Fibroblast of lung (primary cell): ENCODE data around the gene ESPNL. TPM values are rescaled to one million over a fixed set of nuclear protein-coding genes. Genes with fewer than 3 reads are reported as not detected.

ENCODE experiments used
- DNase-seq, 2 donors: peaks; one replicate each; pipeline versions ENCODE4 v3.0.0 to v3.0.0-alpha.2; 2010; ENCODE audit warnings: low read depth in 2 of 2
- H2AFZ ChIP-seq: 2 replicates; pipeline ENCODE4 v1.5.1; 2012; ENCODE audit warnings: low read length, control low read depth, inconsistent platforms
- H3K27ac ChIP-seq: 2 replicates; pipeline ENCODE4 v1.5.1; 2011; ENCODE audit warnings: low read length, control low read depth; ENCODE audit not compliant: insufficient read depth
- H3K27me3 ChIP-seq: 2 replicates; pipeline ENCODE4 v1.5.1; 2011; ENCODE audit warnings: mild to moderate bottlenecking, low read length; ENCODE audit not compliant: control insufficient read depth, insufficient read depth
- H3K36me3 ChIP-seq: 2 replicates; pipeline ENCODE4 v1.5.1; 2011; ENCODE audit warnings: low read length; ENCODE audit not compliant: control insufficient read depth, insufficient read depth
- H3K4me1 ChIP-seq: 2 replicates; pipeline ENCODE4 v1.5.1; 2011; ENCODE audit warnings: low read length; ENCODE audit not compliant: control insufficient read depth, insufficient read depth; ENCODE audit errors: extremely low read depth
- H3K4me2 ChIP-seq: 2 replicates; pipeline ENCODE4 v1.5.1; 2011; ENCODE audit warnings: low read length, control low read depth; ENCODE audit not compliant: insufficient read depth; ENCODE audit errors: extremely low read depth
- H3K4me3 ChIP-seq, 4 experiments: fragments of 200-600 bp in 1 of 4; sonication (generic) in 1 of 4; replicated peaks in 1 of 4; 2 replicates each; pipeline ENCODE4 v1.5.1; 2011 to 2016; ENCODE audit warnings: low read length in 4 of 4, low read depth in 3 of 4, mild to moderate bottlenecking in 3 of 4, control low read depth in 2 of 4, inconsistent platforms in 1 of 4, mixed read lengths in 1 of 4; ENCODE audit not compliant: insufficient read depth in 1 of 4; ENCODE audit errors: control extremely low read depth in 1 of 4
- H3K79me2 ChIP-seq: 2 replicates; pipeline ENCODE4 v1.5.1; 2012; ENCODE audit warnings: mild to moderate bottlenecking, low read length, inconsistent platforms; ENCODE audit not compliant: control insufficient read depth, insufficient read depth
- H3K9ac ChIP-seq: 2 replicates; pipeline ENCODE4 v1.5.1; 2011; ENCODE audit warnings: mild to moderate bottlenecking, low read length, control low read depth; ENCODE audit not compliant: insufficient read depth
- H3K9me3 ChIP-seq: 2 replicates; pipeline ENCODE4 v1.5.1; 2012; ENCODE audit warnings: low read depth, low read length; ENCODE audit not compliant: control insufficient read depth, insufficient read depth
- H4K20me1 ChIP-seq: 2 replicates; pipeline ENCODE4 v1.5.1; 2011; ENCODE audit warnings: low read length; ENCODE audit not compliant: control insufficient read depth, insufficient read depth; ENCODE audit errors: extremely low read depth
- CTCF ChIP-seq, 2 donors: IDR thresholded peaks in 1 of 2; conservative IDR thresholded peaks in 1 of 2; 1 replicate in 1 of 2; 2 replicates in 1 of 2; pipeline ENCODE4 v1.5.1; 2011 to 2012; ENCODE audit warnings: low read length in 2 of 2, control low read depth in 1 of 2, inconsistent platforms in 1 of 2, low read depth in 1 of 2, mild to moderate bottlenecking in 1 of 2
- EZH2 ChIP-seq: IDR thresholded peaks from 2 replicates; pipeline ENCODE4 v1.5.1; 2012; ENCODE audit warnings: low read length, control low read depth, mild to moderate bottlenecking; ENCODE audit errors: missing control alignments
- polyA plus RNA-seq, 2 donors: library from polyadenylated mRNA; depleted of rRNA in 1 of 2; stranded (reverse) in 1 of 2; unstranded in 1 of 2; fragments of >200 nt; gene quantifications; 2 replicates each; pipeline ENCODE4 v1.2.1, GENCODE V29; 2011 to 2012; ENCODE audit warnings: missing spikeins in 1 of 2
- total RNA-seq: library from RNA; depleted of rRNA; stranded (reverse); fragments of >200 nt; gene quantifications from 2 replicates; pipeline ENCODE4 v1.2.1, GENCODE V29; 2014

The ESPNL gene
- total and polyA plus RNA-seq, 2 donors (not counting 1 experiment from before 2014, with no cell fraction given): 0.79 to 2.8 TPM

DNA sequence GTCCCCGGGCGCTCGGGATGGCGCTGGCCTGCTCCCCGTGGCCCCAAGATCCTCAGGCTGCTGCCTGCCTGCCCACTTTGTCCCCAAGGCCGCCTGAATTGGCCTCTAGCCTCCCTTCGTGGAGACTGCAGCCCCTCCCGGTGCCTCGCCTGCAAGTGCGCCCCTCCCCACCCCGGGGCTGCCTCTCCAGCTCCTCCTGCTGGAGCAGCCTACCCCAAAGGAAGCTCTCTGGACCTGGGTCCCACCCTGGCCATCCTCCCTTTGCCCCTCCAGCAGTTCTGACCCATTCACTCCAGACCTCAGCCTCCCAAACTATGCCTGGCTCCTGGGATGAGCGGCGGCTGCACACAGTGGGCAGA, 6.2 kb downstream of the ESPNL start:
- Histone ChIP-seq H3K27me3 (no peaks in the 10 kb centered on the region), H3K79me2 (no peaks in the 10 kb centered on the region), H2AFZ (no peak overlapping the region), H3K9me3 (no peaks in the 10 kb centered on the region), H4K20me1 (no peaks in the 10 kb centered on the region), H3K9ac (no peak overlapping the region), H3K36me3 (no peaks in the 10 kb centered on the region), H3K4me2 (no peak overlapping the region), H3K4me3 (no peak overlapping the region), H3K4me1 (no peaks in the 10 kb centered on the region), H3K27ac (no peak overlapping the region)
- no peak for TF ChIP-seq EZH2
- TF ChIP-seq CTCF (conservative IDR thresholded peaks at IDR 0.05 in 1 of 2, IDR thresholded peaks at IDR 0.05 in 1 of 2; ENCODE audit: low read depth in 1 of 2, low read length in 2 of 2): peak in 1 of 2 donors; percentile 9
- no peak for DNase-seq

DNA sequence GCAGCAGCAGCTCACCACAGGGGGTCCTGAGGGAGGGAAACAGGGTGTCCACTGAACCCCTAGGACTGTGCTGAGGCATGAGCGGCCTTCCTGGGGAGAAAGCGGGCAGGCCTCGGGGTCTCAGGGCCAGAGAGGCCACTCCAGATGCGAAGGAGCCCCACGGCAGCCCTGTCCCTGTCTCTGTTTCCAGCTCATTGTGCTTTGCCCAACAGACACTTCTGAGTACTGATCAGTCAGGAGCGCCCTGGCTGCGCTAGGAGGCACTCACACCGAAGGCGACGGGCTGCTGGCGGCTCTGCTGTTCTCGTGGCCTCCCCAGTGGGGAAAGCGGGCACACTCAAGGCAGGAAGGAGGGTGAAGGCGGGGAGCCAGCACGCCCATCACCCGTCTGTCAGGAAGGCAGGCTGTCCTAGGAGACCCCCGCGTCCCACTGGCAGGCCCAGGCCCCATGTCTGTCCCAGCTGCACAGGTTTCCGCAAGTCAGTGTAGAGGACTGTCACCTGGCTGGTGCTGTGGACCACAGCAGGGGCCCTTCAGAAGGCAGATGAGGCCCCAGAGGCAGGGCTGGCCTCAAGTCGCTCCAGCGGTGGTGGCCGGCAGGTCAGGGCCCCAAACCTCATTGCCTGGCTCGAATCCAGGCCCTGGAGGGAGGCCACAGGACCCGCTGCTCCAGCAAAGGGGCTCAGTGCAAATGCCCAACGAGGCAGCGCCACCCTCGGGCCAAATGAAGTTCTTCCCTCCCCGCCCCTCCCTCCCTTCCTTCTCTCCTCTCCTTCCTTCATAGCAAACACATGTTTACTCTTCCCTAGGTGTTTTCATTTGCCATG, 6.8 kb downstream of the ESPNL start:
- Histone ChIP-seq H3K79me2 (no peaks in the 10 kb centered on the region), H3K9me3 (no peaks in the 10 kb centered on the region), H3K4me1 (no peaks in the 10 kb centered on the region), H2AFZ (no peak overlapping the region), H4K20me1 (no peaks in the 10 kb centered on the region), H3K4me2 (no peak overlapping the region), H3K36me3 (no peaks in the 10 kb centered on the region), H3K9ac (no peak overlapping the region), H3K4me3 (no peak overlapping the region), H3K27ac (no peak overlapping the region), H3K27me3 (no peaks in the 10 kb centered on the region)
- peak in 1 of 2 donors; percentile 6 for DNase-seq
- TF ChIP-seq CTCF (conservative IDR thresholded peaks at IDR 0.05 in 1 of 2, IDR thresholded peaks at IDR 0.05 in 1 of 2; ENCODE audit: low read depth in 1 of 2, low read length in 2 of 2) (no peak), EZH2 (no peak)

DNA sequence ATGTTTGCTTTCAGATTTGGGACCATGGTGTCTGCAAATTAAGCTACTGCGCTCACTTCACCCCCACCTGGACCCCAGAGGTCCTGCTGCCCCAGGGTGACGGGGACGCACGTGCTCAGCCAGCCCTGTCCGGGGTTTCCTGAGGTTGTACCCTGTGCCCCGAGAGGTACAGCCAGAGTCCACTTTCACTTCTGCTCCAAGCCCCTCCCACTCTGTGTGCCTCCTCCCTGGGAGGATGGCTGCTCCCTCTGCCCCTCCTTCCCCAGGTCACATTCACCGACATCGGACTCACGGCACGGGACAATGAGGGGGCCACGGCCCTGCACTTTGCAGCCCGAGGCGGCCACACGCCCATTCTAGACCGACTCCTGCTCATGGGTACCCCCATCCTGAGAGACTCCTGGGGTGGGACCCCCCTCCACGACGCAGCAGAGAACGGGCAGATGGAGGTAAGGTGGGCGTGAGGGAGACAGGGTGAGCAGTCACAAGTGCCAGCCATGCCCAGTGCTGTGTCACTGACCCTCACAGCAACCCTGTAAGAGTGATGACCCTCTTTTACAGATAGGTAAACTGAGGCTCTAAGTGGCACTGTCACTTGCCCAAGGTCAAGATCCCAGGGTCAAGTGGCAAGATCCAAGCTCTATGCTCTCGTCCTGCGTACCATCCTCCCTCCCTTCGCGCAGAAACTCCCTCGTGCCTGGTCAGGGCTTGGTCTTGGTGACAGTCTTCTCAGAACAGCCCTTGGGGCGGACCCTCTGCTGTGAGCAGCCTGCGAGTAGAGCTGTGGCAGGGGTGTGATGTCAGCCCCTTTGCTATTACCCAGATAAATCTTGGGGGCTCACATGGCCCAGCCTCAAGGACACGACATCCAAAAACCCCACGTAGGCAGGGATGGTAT, 7.6 kb downstream of the ESPNL start:
- Histone ChIP-seq H3K4me2 (no peak overlapping the region), H3K27ac (no peak overlapping the region), H4K20me1 (no peaks in the 10 kb centered on the region), H3K4me1 (no peaks in the 10 kb centered on the region), H3K9me3 (no peaks in the 10 kb centered on the region), H3K36me3 (no peaks in the 10 kb centered on the region), H3K79me2 (no peaks in the 10 kb centered on the region), H3K4me3 (no peak overlapping the region), H3K27me3 (no peaks in the 10 kb centered on the region), H3K9ac (no peak overlapping the region), H2AFZ (no peak overlapping the region)
- no peak for TF ChIP-seq EZH2
- no peak for TF ChIP-seq CTCF (conservative IDR thresholded peaks at IDR 0.05 in 1 of 2, IDR thresholded peaks at IDR 0.05 in 1 of 2; ENCODE audit: low read depth in 1 of 2, low read length in 2 of 2)
- DNase-seq: no peak
